ENCODE results near the gene SPDYE8.
"Not testable (repeated sequence)": the region's sequence is repeated elsewhere in the genome, so short reads cannot be mapped to it uniquely, and the experiment has no call there.

The SPDYE8 gene

GRCh38 chr7:73029666-73030065 is at the start of gene SPDYE8:
Gene SPDYE8 (minus strand): TSS chr7:73029766. CDS start chr7:73027966, 1,800 bp downstream.
- DNase-seq (ENCODE audit: low read depth, low spot score), result not testable (repeated sequence)

DNA sequence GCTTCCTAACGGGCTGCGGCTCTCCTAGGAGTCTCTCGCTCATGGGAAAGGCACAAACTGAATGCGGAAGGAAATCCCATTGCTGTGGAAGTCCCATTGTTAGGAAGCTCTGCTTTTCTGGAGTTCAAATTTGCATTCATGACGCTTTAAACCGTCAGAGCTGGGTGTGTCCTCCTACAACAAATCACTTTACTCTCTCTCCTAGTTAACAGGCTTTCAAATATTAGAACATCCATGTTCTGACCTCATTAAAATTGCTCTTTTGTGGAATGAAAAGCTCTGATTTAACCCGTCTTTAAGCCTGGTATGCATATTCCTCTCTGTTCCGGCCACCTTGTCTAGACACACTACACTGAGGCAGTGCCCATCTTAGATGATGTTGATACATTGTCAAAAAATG is 28.2 kb upstream of the SPDYE8 start, which contains the start of gene SPDYE11:
Gene SPDYE11 (minus strand): TSS at position 101 of the 400 bp plus-strand sequence. CDS start 1,800 bp downstream, outside the sequence.
- DNase-seq (ENCODE audit: low read depth, low spot score), result not testable (repeated sequence)

- not testable (repeated sequence) for DNase-seq (ENCODE audit: low read depth, low spot score)
Observed at GRCh38 chr7:73006491-73006890, 23.1 kb downstream of the SPDYE8 start.

DNA sequence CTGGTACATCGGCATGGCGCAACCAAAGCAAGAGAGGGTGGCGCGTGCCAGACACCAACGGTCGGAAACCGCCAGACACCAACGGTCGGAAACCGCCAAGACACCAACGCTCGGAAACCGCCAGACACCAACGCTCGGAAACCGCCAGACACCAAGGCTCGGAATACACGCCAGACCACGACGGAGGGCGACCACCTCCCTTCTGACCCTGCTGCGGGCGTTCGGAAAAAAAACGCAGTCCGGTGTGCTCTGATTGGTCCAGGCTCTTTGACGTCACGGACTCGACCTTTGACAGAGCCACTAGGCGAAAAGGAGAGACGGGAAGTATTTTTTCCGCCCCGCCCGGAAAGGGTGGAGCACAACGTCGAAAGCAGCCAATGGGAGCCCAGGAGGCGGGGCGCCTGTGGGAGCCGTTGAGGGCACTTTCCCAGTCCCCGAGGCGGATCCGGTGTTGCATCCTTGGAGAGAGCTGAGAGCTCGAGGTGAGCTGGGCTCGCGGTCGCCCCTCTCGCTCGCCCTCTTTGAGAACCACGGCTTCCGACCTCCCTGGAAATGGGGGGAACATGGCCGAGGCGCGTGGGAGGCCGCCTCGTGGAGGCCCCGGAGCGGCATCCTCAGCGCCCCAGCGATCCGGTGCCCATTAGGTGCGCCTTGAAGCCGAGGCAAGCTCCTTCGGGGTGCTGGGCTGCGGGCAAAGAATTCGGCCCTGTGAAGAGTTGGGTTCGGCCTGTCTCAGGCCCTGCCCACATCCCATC is 23.7 kb downstream of the SPDYE8 start:
- peak; percentile 77 for DNase-seq (ENCODE audit: low read depth, low spot score)

DNA sequence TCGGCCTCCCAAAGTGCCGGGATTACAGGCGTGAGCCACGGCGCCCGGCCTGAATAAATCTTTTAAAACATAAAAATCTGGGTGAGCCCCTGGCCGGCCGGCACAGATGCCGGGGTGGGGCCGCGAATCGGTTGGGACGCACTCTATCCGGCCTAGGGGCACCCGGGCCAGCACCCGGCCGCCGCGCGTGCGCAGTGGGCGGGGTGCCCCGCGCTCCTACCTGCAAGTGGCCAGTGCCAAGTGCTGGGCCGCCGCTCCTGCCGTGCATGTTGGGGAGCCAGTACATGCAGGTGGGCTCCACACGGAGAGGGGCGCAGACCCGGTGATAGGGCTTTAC is 24.2 kb downstream of the SPDYE8 start:
- DNase-seq (ENCODE audit: low read depth, low spot score), result not testable (repeated sequence)

GRCh38 chr7:72997887-72998468 is 31.6 kb downstream of the SPDYE8 start:
- not testable (repeated sequence) for DNase-seq (ENCODE audit: low read depth, low spot score)

DNA sequence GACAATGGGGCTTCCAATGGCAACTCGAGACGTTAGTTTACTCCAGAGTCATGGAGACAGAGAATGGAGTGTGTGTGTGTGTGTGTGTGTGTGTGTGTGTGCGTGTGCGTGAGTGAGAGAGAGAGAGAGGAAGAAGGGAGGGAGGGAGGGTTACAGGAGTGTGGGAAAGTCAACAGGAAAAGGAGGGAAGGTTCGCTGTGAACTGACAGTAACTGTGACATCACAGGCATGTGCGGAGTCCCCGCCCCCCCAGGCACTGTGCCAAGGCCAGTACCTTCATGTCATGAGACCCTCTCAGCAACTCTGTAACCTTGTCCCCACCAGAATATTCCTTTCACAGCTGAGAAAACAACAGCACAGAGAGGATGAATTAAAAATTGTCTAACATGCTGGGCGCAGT is 32.1 kb downstream of the SPDYE8 start:
- DNase-seq (ENCODE audit: low read depth, low spot score), result not testable (repeated sequence)

GRCh38 chr7:72995484-72995883 is 34.1 kb downstream of the SPDYE8 start:
- DNase-seq (ENCODE audit: low read depth, low spot score), result not testable (repeated sequence)

- DNase-seq (ENCODE audit: low read depth, low spot score), result not testable (repeated sequence)
Observed at GRCh38 chr7:72990146-72990913, 39.2 kb downstream of the SPDYE8 start.

DNA sequence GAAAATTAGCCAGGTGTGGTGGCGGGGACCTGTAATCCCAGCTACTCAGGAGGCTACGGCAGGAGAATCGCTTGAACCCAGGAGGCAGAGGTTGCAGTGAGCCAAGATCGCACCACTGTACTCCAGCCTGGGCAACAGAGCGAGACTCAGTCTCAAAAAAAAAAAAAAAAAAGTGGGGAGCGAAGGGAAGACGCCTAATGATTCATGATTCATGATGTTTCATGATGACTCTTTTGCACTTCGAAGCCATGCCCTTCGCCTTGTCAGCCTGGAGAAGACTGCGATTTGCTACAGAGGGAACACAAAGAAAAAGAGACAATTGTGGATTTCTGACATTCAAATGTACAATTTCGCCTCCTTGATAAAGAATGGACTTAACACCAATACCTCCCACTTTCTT is 47.5 kb downstream of the SPDYE8 start:
- DNase-seq (ENCODE audit: low read depth, low spot score), result not testable (repeated sequence)

DNA sequence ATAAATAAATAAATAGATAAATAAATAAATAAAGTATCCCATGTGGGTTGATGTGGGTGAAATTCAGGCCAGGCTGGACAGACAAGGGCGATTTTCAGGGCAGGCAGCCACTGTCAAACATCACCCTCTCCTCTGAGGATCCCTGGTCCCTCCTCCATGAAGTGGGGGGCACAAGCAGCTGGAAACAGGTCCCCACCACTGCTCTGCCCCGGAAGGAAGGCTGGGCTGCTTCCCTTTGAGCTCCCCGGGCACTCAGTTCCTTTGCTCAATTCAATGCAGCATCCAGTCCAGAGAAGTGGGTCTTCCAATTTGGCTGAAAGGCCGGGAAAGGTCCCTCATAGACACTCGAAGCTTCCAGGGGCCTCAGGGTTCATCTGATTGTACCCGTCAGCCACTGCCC is 49.2 kb downstream of the SPDYE8 start:
- not testable (repeated sequence) for DNase-seq (ENCODE audit: low read depth, low spot score)

DNA sequence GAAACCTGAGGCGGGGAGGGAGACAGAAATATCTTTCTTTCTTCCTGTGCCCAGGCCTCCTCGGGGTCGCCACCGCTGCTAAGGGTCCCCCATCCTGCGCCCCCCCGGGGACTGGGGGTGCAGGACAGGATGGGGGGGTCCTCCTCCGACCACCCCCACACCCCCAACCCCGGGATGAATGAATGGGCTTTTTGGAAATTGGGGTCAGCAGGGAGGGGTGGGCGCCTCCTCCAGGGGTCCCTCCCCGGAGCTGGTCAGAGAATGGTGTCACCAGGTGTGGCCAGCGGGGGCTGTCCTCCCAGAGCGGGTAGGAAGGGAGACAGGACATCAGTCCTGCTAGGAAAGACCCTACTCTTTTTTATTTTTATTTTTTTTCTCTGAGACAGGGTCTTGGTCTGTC is 53.1 kb downstream of the SPDYE8 start:
- not testable (repeated sequence) for DNase-seq (ENCODE audit: low read depth, low spot score)

DNA sequence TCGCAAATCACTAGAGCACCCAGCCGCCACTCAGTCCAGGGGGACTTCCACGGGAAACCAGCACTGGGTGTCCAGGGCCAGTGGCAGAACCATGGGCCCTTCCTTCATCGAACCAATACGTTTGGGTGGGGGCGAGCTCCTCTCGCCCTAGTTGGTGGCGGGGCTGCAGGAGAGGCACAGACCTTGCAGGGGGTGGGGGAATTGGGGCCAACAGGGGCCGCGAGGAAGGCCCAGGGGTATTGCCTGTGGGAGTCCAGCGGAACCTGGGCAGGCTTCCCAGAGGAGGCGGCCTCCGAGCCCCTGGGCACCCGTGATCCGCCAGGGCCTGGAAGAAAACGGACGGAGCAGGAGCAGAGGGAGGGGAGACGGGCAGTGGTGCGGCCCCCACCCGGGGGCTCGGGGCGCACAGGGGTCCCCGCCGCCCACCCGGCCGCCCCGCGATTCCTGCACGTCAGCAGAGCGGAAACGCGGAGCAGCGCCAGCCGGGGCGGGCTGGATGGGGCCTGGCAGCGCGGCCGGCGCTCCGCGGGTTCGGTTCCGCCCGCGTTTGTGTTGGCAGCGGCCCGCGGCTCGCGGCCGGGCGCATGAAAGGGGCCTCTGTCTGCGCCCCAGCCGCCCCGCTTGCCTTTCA is 53.8 kb downstream of the SPDYE8 start:
- DNase-seq (ENCODE audit: low read depth, low spot score), result not testable (repeated sequence)

DNA sequence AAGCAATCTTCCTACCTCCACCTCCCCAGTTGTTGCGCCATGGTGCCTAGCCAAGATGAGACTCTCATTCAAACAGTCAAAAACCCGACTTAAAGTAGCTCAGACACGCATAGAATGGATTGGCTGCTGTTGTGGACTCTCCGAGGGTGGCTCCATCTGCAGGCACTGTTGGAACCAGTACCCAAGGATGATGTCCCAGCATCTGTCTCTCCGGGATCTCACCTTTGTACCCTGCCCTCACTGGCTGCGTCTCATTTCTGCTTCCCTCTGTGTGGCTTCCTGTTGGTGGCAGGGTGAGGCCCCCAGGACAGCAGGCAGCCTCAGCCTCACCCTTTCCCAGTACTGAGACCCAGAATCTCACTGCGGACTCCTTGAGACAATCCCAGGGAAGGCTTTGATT is 54.8 kb downstream of the SPDYE8 start:
- not testable (repeated sequence) for DNase-seq (ENCODE audit: low read depth, low spot score)

GRCh38 chr7:72971505-72971904 is 58.1 kb downstream of the SPDYE8 start:
- not testable (repeated sequence) for DNase-seq (ENCODE audit: low read depth, low spot score)
